T-helper 1 cell (primary cell): ENCODE results near the gene PDGFA.

Experiments
- DNase-seq, 5 donors: peaks; one replicate each; pipeline ENCODE4 v3.0.0-alpha.2; 2012 to 2020

The PDGFA gene

DNA sequence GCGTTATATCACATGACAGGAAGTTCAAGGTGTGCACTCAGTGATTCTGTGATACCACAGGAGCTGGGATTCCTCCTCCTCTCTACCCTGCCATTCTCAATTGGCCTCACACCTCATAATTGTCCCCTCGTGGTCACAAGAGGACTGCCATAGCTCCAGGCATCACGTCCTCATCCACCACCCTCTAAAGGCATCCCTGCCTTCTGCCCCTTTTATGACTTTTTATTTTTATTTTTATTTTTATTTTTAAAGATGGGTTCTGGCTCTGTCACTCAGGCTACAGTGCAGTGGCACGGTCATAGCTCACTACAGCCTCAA is 47.0 kb downstream of the PDGFA start:
- DNase-seq = no peak

DNA sequence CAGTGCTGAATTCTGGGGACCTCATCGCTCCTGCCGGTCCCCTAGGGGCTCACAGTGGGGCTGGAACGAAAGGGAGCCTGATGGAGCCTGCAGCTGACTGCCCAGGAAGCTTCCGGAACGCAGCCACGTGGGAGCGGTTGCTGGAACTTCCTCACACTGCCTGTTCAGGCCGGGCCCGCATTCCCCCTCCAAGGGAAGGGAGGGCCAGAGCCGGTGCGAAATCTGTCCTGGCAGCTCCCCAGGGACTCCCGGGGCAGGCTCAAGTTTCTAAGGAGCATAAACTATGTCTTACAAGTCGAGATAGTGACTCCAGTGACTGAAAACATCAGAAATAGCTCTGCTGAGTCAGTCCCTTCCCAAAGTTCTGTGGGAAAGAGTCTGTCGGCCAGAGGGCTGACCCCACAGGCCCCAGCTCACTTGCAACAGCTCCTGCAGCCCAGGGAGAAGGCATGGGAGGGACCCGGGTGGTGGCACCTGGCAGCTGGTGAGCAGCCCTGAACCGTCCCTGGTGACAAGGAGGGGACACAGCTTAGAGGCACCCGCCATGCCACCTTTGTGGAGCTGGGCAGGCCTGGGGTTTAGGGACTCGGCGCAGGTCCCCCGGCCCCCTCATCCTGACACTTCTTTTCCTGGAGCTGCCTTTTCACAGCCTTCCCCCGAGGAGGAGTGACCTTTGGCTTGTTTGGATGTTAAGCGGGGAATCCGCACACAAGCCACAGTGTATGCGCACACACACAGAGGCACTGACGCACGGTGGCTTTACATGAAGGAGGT is 47.6 kb downstream of the PDGFA start:
- peak in 1 of 5 donors; percentile 10 for DNase-seq

DNA sequence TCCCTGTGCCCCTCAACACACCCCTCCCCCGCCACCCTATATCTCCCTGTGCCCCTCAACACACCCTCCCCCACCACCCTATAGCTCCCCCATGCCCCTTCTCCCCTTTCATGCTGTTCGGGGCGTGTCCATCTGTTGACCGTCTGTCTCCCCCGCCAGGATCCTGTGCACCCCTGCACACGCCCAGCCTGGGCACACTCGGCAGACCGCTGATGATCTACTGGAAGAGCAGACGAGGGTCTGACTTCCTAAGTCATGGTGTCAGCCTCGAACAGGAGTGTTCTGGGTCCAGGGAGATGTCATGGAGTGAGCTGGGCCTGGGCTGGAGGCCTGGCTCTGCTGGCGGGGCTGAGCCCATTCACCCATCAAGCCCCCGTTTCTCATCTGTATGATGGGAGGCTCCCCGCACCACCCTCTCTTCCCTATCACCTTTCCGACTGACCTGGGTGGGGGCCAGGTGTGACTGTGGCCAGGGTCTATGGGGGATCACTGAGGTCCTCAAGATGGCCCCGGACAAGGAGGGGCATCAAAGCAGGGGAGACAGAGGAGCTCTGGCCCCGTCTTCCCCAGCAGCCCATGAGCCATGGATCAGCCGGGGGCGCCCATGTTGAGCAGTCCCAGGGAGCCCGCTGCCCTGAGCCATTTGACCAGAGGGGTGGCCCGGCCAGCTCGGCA is 48.3 kb downstream of the PDGFA start:
- no peak for DNase-seq

DNA sequence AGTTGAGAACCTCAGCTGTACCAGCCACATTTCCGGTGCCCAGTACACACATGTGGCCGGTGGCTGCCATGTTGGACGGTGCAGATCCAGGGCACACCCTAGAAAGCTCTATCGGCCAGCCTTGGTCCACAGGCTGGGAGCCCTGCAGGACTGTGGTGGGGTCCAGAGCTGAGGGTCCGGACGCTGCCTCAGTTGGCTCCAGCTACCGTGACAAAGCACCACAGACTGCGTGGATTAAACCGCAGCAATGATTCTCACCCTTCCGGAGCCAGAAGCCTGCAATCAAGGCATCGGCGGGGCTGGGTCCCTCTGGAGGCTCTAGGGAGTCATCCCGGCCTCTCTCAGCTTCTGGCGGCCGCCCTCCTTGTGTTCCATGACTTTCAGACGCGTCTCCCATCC is 50.1 kb downstream of the PDGFA start:
- peak in 1 of 5 donors; percentile 10 for DNase-seq

DNA sequence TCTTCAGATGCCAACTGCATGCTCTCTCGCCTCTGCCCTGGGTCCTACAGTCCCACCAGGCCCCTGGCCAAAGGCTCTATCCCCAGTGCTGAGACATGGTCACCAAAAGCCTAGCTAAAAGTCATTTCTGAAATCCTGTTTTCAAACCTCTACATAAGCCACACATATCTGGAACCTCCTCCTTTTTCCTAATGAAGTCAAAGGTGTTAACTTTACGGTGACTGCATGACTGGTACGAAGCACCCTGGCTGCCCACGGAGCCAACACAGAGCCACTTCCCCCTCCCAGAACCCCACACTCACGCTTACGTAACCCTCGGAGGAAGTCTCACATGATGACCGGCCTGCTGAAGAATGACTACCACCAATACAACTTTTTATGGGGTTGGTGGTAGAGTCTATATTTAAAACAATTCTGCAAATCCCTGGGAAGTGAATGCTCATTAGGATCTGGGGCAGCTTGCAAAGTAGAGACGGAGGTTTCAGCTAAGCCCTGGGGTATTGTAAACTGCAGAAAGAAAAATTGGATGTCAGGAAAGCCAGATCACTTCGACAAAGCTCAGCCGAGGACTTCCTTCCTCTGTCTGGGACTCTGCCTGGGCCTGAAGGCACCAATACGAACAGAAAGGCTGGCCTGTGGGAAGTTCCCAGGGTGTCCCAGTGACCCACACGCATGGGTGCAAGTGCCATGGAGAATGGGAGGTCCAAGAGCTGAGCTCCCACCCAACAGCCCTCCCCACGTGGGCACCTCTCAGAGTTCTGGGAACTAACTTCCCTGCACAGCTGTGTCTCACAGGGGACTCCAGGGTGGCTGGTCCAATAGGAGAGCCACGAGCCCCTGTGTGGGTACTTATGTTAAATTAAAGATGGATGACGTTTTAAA is 50.7 kb downstream of the PDGFA start:
- DNase-seq = no peak

DNA sequence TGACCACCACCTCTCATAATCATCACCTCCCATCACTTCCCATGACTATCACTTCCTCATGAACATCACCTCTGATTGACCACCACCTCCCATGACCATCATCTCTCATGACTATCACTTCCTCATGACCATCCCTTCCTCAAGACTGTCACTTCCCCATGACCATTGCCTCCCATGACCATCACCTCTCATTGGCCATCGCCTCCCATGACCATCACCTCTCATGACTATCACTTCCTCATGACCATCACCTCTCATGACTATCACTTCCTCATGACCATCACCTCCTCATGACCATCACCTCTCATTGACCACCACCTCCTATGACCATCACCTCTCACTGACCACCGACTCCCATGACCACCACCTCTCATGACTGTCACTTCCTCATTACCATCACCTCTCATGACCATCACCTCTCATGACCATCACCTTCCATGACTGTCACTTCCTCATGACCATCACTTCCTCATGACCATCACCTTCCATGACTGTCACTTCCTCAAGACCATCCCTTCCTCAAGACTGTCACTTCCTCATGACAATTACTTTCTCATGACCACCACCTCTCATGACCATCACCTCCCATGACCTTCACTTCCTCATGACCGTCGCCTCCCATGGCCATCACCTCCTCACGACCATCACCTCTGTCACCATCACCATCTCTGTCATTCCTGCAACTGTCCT is 51.6 kb downstream of the PDGFA start:
- no peak for DNase-seq

DNA sequence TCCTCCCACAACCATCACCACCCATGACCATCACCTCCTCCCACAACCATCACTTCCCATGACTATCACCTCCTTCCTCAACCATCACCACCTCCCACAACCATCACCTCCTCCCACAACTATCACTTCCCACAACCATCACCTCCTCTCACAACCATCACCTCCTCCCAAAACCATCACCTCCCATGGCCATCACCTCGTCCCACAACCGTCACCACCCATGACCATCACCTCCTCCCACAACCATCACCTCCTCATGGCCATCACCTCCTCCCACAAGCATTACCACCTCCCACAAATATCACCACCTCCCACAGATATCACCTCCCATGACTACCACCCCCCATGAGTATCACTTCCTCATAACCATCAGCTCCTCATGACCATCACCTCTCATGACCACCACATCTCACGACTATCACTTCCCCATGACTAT is 52.2 kb downstream of the PDGFA start:
- no peak for DNase-seq

DNA sequence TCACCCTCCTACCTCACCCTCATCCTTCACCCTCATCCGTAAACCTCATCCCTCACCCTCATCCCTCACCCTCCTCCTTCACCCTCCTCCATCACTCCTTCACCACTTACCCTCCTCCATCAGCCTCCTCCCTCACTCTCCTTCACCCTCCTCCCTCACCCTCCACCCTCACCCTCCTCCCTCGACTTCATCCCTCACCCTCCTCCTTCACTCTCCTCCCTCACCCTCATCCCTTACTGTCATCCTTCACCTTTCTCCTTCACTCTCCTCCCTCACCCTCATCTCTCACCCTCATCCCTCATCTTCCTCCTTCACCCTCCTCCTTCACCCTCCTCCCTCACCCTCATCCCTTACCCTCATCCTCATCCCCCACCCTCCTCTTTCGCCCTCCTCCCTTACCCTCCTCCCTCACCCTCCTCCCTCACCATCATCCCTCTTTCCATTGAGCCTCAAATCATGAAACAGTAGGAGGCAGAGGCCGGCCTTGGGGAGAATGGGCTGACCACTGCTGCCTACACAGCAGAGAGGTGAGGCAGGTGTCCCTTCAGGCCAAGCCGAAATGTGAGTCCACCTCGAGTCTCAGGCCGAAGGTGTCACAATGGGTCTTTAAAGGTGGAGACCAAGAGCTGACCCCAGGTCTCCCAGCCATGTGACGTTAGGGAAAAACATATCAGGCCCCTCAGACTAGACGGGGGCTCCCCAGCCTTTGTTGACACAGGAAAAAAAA is 53.0 kb downstream of the PDGFA start:
- no peak for DNase-seq

DNA sequence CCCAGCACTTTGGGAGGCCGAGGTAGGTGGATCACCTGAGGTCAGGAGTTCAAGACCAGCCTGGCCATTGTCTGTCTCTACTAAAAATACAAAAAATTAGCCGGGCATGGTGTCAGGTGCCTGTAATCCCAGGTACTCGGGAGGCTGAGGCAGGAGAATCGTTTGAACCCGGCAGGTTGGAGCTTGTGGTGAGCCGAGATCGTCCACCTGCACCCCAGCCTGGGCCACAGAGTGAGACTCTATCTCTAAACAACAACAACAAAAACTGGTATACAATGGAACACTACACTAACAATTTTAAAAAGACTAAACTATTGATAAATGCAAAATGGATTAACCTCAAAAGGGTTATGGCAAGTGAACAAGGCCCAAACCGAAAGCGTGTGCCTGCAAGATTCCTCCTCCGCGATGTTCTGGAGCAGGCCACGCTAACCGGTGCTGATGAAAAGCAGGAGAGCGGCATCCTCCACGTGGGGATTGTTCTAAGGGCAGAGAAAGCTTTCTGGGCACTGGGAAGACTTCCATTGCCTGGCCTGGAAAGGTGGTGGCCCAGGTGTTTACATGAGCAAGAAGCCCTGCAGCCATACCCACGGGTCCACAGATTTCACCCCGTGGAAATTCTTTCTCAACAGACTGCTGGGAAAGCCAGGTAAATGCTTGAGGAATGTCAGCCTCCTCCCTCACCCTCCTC is 53.8 kb downstream of the PDGFA start:
- no peak for DNase-seq

DNA sequence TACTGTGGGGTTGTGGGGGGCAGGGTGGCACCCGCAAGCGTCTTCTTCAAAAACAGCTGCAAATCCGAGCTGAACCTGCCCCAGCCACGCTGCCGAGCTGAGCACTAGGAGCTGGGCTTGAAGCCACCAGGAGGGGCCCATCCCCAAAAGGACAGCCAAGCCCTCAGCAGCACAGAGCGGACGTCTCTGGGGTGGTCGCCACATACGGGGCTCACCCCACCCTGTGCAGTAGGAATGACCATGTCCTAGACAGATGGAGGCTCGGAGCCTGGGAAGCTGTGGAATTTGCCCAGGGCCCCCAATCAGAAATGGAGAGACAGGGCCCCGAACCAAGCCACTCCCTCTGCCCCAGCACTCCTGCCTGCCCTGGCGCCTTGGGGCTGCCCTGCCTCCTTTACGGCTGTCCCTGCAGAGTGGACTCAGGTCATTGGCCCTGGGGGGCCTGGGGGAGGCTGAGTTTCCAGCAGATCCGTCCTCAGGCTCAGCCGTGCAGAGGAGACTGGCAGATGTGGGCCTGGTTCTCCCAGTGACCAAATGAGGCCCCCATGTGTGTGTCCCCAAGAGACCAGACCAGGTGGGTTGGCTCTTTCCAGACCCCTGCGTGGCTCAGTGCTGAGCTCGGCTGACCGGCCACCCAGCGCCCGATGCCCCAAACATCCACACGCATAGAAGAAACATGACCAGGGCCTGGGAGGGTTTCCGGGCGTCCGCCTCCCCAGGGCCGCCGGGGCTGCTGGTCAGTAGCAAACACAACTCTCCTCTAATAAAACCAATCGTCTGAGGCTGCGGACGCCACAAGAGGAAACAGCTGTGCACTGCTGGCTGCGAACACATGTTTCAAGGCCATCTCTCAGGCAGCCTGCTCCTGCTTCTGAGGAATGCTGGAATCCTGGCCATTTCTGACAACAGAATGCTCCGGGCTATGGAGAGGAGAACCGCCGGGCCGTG is 54.9 kb downstream of the PDGFA start:
- no peak for DNase-seq

DNA sequence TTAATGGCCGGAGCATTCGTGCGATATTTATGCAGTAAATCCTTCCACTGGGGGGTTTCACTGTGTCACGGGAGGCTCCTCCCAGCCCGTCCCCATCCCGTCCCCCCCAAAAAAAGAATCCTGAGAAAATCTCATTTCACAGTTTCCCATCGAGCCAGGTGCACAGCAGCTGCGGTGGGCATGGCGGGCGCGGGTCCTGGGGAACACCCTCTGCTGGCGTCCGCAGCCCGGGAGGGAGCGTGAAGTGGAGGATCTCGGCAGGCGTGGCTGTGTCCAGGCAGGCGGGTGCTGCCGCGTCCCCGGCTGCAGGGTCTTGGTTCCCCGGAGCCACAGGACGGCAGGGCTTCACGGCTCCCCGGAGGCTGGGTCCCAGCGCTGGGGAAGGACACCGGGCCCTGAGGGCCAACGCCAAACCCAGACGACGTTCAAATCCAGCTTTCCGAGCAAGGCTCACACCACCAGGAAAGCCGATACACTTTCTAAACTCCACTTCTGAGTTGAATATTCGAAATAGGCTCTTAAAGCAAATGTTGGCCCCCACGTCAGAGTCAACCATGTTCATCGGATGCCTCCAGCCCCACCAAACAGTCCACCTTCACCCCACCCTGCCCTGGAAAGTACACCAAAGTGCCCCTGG is 55.7 kb downstream of the PDGFA start:
- no peak for DNase-seq

DNA sequence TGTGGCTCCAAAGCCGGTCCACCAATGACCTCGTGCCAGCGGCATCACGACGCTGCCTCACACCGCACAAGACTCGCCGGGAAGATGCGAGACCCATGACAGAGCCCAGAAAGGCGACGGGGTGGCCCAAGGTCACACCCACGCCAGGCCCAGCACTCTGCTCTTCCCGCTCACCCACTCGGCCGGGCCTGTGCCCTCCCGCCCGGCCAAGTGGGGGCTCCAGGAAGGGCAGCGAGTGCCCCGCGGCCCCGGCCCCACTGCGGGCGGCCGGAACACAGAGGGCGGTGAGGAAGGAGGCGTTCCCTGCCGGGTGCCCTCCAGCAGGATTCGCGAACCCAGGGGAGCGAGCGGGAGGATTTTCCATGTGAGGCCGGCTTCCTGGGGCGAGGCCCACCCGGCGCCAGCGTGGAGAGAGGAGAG is 56.3 kb downstream of the PDGFA start:
- DNase-seq = no peak

DNA sequence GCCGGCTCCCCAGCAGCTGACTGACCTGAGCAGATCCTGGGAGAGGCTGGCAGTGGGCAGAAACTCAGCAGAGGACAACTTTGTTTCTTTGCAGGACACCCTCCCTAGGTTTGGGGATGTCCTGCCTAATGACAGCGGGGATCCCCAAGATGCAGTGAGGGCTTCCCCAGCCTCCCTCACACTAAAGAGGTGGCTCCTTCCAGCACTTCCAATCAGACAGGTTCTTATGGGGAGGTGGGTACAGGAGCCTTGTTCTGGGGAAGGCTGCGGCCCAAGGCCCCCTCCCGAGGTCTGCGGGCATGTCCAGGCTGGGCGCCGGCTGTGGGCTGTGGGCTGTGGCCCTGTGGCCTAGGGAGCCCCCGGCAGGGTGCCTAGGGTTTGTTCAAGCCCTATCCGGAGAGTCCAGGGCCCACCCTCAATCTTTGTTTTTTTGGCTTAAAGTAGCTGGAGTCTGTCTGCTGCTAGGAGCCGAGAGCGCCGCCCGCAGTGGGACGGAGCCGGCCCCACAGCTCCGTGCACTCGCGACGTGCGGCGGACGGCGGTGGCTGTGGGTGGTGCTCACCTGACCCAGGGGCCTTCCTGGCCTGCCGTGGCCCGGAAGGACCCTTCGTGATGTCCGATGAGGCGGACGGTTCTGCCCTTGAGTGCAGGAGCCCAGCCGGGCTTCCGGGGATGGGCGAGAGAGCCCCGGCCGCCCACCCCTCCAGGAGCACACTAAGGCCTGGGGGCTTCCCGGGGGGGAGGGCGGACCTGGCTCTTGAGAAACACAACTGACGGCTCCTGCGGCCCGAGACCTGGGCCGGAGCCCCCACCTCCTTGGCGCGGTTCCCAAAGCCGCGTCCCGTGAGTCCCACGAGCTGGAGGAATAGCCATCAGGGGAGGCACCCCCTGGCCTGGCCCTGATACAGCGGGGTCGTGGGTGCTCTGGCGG is 57.2 kb downstream of the PDGFA start:
- peak in 1 of 5 donors; percentile 10 for DNase-seq

DNA sequence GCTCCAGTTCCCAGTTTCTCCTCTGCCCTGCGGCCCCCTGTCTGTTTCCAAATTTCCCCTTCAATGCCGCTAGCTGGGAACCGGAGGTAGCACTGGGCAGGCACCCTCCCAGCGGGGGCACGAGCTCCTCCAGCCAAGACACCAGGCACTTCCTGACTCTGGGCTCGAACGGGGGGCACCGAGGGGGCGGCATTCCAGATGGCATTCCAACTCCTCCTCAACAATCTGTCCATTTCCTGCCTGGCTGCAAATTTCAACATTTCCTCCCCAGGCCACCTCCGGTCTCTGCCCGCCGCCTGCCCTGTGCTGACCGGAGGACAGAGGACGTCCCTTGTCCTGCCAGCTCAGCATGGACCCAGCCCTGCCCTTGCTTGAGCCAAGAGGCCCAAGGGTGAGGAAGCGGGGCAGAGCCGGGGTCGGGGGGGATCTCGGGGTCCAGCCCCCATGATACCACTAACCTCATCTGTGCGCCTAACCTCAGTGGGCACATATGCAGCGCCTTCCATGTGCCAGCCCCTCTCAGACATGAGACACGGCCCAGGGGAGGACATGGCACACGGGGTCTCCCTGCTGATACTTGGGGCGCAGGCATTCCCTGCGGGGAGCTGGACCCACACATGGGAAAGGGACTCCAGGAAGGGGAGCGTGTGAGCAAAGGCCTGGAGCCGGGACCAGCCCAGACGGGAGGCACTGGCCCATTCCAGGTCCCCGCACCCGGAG is 58.0 kb downstream of the PDGFA start:
- DNase-seq = no peak

DNA sequence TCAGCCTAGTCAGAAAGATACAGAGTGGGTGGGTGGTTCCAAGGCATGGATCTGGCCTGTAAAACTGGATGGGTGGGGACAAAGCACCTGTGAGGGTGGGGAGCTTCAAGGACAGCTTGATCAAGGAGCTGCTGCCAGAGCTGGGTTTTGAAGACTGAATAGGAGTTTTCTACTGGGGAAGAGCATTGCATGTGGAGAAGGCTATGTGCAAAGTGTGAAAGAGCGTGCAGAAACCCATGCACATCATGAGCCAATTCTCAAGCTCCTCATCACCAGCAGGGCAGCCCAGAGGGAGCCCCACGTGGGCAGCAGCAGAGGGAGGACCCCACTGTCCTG is 58.6 kb downstream of the PDGFA start:
- DNase-seq = no peak

DNA sequence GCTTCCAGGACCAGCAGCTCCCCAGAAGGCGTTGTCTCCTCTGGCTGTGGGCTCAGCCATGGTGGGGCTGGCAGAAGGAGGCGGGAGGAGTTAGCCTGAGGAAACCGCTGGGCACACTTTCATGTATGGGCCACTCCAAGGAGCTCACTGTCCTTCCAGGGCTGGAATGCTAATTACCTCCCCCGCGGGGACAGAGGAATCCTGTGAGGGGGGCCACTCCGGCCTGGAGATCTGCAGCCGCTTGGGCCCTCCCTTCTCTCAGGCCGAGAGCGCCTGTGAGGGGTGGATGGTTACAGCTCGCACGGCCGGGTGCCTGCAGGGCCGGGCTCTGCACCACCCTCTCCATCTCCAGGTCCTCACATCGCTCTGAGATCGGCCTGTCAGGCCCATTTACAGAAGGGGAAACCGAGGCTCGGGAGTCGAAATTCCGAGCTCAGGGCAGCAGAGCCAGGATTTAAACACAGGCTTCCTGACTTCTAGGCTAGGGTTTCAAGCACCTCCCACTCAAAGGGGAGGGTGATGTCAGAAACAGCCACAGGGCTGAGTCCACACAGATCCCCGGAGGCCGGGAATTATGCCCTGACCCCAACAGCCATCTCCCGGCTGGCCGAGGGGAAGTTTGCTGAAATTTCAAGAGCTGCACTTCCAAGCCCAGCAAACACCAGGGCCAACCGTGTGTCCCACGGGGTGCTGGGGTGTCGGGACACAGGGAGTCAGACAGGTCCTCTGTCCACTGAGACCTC is 59.1 kb downstream of the PDGFA start:
- DNase-seq = no peak

DNA sequence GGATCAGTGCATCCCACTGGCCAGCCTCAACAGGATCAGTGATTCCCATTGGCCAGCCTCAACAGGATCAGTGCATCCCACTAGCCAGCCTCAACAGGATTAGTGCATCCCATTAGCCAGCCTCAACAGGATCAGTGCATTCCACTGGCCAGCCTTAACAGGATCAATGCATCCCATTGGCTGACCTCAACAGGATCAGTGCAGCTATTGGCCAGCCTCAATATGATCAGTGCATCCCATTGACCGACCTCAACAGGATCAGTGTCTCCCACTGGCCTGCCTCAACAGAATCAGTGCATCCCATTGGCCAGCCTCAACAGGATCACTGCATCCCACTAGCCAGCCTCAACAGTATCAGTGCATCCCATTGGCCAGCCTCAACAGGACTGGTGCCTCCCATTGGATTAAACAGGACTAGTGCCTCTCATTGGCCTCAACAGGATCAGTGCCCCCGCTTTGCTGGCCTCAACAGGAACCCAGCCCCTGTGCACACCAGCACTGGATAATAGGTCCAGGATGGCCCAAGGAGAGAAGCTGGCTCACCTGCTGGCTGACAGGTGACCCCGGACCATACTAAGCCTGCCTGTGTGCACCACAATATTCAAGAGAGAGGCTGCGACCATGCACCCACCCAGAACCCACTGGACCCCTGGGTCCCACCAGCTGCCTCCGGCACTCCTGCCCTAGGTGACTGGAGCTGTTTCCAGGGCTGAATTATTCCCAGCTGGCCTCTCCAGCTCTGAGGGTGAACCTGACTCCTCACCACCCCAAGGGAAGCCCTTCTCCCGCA is 59.9 kb downstream of the PDGFA start:
- no peak for DNase-seq
